ENCODE measurements around the gene MBD3L2.
A peak's percentile ranks its signal among the peaks of the same experiment; 100 is the strongest.

The MBD3L2 gene

DNA sequence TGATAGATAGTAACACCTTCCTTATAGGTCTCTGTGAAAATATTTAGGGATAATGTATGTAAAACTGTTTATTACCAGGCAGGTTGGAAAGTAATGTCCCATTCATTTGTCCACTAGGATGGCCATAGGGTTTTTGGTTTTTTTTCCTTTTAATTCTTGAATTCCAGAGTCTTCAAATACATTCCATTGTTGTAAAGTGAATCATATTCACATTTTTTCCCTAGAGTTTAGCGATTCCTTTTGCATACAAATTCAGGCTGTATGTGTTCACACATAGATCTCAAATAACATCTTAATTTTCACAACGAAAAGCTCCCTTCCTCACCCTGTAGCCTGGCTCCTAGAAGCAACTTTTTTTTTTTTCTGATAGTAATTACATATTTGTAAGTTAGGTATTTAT lies 18.6 kb downstream of the MBD3L2 start:
- TF ChIP-seq FOXM1 (IDR thresholded peaks at IDR 0.05; ENCODE audit: borderline replicate concordance, low read depth): no peak
- no peak for TF ChIP-seq EGR1 (IDR thresholded peaks at IDR 0.05)
- TF ChIP-seq YY1 (IDR thresholded peaks at IDR 0.05; ENCODE audit: low read depth): no peak
- no peak for TF ChIP-seq CEBPB (IDR thresholded peaks at IDR 0.05)
- TF ChIP-seq TCF12 (IDR thresholded peaks at IDR 0.05; ENCODE audit: low read depth): no peak
- TF ChIP-seq CREB1 (IDR thresholded peaks at IDR 0.05; ENCODE audit: low read depth): no peak
- TF ChIP-seq TAF1 (IDR thresholded peaks at IDR 0.05; ENCODE audit: low read depth): no peak
- no peak for TF ChIP-seq NFIC (IDR thresholded peaks at IDR 0.05)

DNA sequence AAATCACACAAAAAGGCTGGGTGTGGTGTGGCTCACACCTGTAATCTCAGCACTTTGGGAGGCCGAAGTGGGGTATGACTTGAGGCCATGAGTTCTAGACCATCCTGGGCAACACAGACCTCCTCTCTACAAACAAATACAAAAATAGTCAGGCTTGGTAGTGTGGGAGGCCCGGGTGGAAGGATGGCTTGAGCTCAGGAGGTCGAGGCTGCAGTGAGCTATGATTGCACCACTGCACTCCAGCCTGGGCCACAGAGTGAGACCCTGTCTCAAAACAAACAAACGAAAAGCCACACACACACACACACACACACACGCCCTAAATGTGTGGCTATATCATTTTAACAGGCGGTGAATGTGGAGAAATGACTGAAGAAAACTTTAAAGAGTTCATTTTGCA lies 19.5 kb downstream of the MBD3L2 start:
- no peak for TF ChIP-seq TCF12 (IDR thresholded peaks at IDR 0.05; ENCODE audit: low read depth)
- TF ChIP-seq, protein P1, sequence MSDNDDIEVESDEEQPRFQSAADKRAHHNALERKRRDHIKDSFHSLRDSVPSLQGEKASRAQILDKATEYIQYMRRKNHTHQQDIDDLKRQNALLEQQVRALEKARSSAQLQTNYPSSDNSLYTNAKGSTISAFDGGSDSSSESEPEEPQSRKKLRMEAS (IDR thresholded peaks at IDR 0.05): no peak
- TF ChIP-seq FOXM1 (IDR thresholded peaks at IDR 0.05; ENCODE audit: borderline replicate concordance, low read depth): no peak
- TF ChIP-seq EP300 (IDR thresholded peaks at IDR 0.05; ENCODE audit: borderline replicate concordance): no peak
- no peak for TF ChIP-seq CREB1 (IDR thresholded peaks at IDR 0.05; ENCODE audit: low read depth)
- TF ChIP-seq EGR1 (IDR thresholded peaks at IDR 0.05): no peak
- TF ChIP-seq, protein P2, sequence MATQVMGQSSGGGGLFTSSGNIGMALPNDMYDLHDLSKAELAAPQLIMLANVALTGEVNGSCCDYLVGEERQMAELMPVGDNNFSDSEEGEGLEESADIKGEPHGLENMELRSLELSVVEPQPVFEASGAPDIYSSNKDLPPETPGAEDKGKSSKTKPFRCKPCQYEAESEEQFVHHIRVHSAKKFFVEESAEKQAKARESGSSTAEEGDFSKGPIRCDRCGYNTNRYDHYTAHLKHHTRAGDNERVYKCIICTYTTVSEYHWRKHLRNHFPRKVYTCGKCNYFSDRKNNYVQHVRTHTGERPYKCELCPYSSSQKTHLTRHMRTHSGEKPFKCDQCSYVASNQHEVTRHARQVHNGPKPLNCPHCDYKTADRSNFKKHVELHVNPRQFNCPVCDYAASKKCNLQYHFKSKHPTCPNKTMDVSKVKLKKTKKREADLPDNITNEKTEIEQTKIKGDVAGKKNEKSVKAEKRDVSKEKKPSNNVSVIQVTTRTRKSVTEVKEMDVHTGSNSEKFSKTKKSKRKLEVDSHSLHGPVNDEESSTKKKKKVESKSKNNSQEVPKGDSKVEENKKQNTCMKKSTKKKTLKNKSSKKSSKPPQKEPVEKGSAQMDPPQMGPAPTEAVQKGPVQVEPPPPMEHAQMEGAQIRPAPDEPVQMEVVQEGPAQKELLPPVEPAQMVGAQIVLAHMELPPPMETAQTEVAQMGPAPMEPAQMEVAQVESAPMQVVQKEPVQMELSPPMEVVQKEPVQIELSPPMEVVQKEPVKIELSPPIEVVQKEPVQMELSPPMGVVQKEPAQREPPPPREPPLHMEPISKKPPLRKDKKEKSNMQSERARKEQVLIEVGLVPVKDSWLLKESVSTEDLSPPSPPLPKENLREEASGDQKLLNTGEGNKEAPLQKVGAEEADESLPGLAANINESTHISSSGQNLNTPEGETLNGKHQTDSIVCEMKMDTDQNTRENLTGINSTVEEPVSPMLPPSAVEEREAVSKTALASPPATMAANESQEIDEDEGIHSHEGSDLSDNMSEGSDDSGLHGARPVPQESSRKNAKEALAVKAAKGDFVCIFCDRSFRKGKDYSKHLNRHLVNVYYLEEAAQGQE (IDR thresholded peaks at IDR 0.05; ENCODE audit: low read depth): no peak
- no peak for TF ChIP-seq CEBPB (IDR thresholded peaks at IDR 0.05)
- no peak for TF ChIP-seq TAF1 (IDR thresholded peaks at IDR 0.05; ENCODE audit: low read depth)

DNA sequence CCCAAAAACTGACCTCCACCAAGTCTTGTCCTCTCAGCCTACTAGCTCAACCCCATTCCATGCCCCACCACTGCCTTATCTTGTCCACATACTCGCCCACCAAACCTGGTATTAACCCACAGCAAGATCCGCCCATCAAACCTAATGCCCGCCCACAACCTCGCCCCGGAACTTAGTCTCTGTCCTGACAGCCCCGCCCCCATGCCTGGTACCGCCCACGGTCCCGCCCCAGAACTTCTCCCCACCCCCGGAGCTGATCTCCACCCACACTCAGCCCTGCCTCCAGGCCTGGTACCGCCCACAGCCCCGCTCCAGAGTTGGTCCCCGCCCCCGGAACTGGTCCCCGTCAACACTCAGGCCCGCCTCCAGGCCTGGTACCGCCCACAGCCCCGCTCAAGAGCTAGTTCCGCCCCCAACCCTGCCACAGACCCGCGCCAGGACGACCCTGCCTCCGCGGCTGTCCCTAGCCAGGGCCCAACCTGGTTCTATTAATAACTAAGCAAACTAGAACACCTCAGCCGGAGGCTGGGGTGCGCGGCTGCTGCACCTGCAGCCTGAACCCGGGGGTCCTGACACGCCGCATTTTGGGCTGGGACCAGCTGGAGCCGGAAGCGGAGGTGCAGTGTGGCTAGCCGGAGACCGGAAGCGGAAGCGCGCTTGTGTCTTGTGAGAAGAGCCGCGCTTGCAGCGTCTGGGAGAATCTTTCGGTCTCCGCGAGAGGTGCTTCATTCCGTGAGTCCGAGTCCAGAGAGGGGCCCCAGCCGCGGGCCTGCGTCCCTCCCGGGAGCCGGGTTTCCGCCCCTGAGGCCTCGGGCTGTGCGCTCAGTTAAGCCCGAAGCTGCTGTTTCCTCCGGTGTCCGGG lies 20.2 kb downstream of the MBD3L2 start, which contains the start of gene ZNF557:
Gene ZNF557, plus strand, starts transcription at position 662 of the 862 bp plus-strand sequence. CDS start 5,372 bp downstream, outside the sequence.
- TF ChIP-seq, protein P3, sequence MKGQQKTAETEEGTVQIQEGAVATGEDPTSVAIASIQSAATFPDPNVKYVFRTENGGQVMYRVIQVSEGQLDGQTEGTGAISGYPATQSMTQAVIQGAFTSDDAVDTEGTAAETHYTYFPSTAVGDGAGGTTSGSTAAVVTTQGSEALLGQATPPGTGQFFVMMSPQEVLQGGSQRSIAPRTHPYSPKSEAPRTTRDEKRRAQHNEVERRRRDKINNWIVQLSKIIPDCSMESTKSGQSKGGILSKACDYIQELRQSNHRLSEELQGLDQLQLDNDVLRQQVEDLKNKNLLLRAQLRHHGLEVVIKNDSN (IDR thresholded peaks at IDR 0.05): peak; percentile 49; the same call in 1 of the 2 replicates
- TF ChIP-seq CREB1 (IDR thresholded peaks at IDR 0.05; ENCODE audit: low read depth) (0 out of 2 replicates have a peak, but pooled peaks have one; percentile 16), TAF1 (IDR thresholded peaks at IDR 0.05; ENCODE audit: low read depth) (peak; percentile 58), CEBPB (IDR thresholded peaks at IDR 0.05) (no peak), TEAD4 (IDR thresholded peaks at IDR 0.05) (no peak), ZBTB7A (IDR thresholded peaks at IDR 0.05; ENCODE audit: low read depth) (peak; percentile 66; the same call in 1 of the 2 replicates), EGR1 (IDR thresholded peaks at IDR 0.05) (no peak; the same call in 1 of the 2 replicates), NFIC (IDR thresholded peaks at IDR 0.05) (peak; percentile 30; the same call in 1 of the 2 replicates)
- TF ChIP-seq, protein P1 (IDR thresholded peaks at IDR 0.05): peak; percentile 75

DNA sequence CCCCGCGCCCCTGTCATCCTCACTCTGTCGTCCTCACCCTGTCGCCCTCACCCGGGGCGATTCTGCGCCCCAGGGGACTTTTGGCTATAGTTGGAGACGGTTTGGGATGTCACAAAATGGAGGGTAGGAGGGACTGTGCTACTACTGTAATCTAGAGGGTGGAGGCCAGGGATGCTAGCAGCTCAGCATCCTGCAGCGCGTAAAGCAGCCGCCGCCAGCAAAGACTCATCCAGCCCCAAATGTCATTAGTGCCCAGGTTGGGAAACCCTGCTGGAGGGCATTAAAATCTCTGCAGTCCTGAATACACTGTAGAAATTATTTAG lies 20.7 kb downstream of the MBD3L2 start:
- TF ChIP-seq CEBPB (IDR thresholded peaks at IDR 0.05) (no peak), CREB1 (IDR thresholded peaks at IDR 0.05; ENCODE audit: low read depth) (no peak), EP300 (IDR thresholded peaks at IDR 0.05; ENCODE audit: borderline replicate concordance) (no peak), TAF1 (IDR thresholded peaks at IDR 0.05; ENCODE audit: low read depth) (no peak), ZBTB7A (IDR thresholded peaks at IDR 0.05; ENCODE audit: low read depth) (no peak), NFIC (IDR thresholded peaks at IDR 0.05) (no peak), FOXM1 (IDR thresholded peaks at IDR 0.05; ENCODE audit: borderline replicate concordance, low read depth) (no peak), YY1 (IDR thresholded peaks at IDR 0.05; ENCODE audit: low read depth) (no peak), EGR1 (IDR thresholded peaks at IDR 0.05) (no peak), TCF12 (IDR thresholded peaks at IDR 0.05; ENCODE audit: low read depth) (no peak)
- TF ChIP-seq, protein P1 (IDR thresholded peaks at IDR 0.05): no peak
- TF ChIP-seq, protein P3 (IDR thresholded peaks at IDR 0.05): no peak
- TF ChIP-seq, protein P2 (IDR thresholded peaks at IDR 0.05; ENCODE audit: low read depth): no peak

DNA sequence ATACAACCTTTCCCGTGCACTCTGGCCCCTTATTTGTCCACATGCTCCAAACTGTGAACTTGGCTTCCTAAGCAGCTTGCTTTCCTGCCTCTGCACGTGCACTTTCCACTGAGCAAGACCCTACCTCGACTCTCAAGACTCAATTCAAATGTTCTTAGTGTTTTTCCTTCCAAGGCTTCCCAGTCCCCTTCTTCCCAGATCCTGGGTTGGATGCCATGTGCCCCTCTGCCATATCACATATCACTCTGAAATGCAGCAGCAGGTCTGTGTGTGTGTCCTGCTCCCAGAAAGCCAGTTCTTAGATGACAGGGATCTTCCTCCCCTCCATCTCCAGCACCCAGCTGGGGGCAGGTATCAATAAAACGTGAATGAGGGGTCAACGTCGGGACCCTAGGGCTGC lies 23.4 kb downstream of the MBD3L2 start:
- TF ChIP-seq, protein P1 (IDR thresholded peaks at IDR 0.05): no peak
- TF ChIP-seq FOXM1 (IDR thresholded peaks at IDR 0.05; ENCODE audit: borderline replicate concordance, low read depth) (no peak), TAF1 (IDR thresholded peaks at IDR 0.05; ENCODE audit: low read depth) (no peak), NFIC (IDR thresholded peaks at IDR 0.05) (no peak)

All from Ishikawa (cell line).